T-cell (primary cell): ENCODE results near the gene CCDC33. TPM values are rescaled to one million over a fixed set of nuclear protein-coding genes. Genes with fewer than 3 reads are reported as not detected.

ENCODE experiments used
- ATAC-seq, 4 experiments: fragments of 200-7000 bp in 3 of 4; fragments of 150-1000 bp in 1 of 4; cut with Tn5 transposase; replicated peaks in 1 of 4; 1 replicate in 3 of 4; 2 replicates in 1 of 4; pipeline ENCODE4 v1.10.0; 2021; ENCODE audit warnings: moderate library complexity in 3 of 4, mild to moderate bottlenecking in 2 of 4, moderate number of reproducible peaks in 1 of 4
- CTCF ChIA-PET, 2 donors: fragments of 300-600 bp; sonication (Branson Sonifier 250); formaldehyde crosslinking; loops; one replicate each; lab custom pipeline; 2022; ENCODE audit warnings: antibody characterized with exemption in 2 of 2; lab: Charles Lee
- POLR2A ChIA-PET, 2 donors: fragments of 300-600 bp; sonication (Branson Sonifier 250); formaldehyde crosslinking; loops; one replicate each; lab custom pipeline; 2022; ENCODE audit warnings: antibody characterized with exemption in 2 of 2; lab: Charles Lee
- DNase-seq, 35 experiments: peaks; one replicate each; pipeline versions ENCODE4 v3.0.0 to v3.0.0-alpha.2; 2013 to 2023
- H3K27ac ChIP-seq: one replicate; pipeline ENCODE4 v1.5.1; 2013; ENCODE audit warnings: low read length
- H3K27me3 ChIP-seq, 2 experiments: replicated peaks in 1 of 2; 1 replicate in 1 of 2; 2 replicates in 1 of 2; pipeline versions ENCODE4 v1.6.1 to v1.7.0; 2013; ENCODE audit warnings: low read length in 1 of 2, mixed read lengths in 1 of 2; ENCODE audit not compliant: control insufficient read depth in 2 of 2, insufficient read depth in 2 of 2; ENCODE audit errors: extremely low read depth in 1 of 2
- H3K36me3 ChIP-seq, 2 donors: 1 replicate in 1 of 2; 2 replicates in 1 of 2; pipeline versions ENCODE4 v1.6.1 to v1.7.0; 2013; ENCODE audit warnings: low read length in 1 of 2; ENCODE audit not compliant: control insufficient read depth in 2 of 2, insufficient read depth in 1 of 2; ENCODE audit errors: extremely low read depth in 1 of 2
- H3K4me1 ChIP-seq, 2 experiments: 1 replicate in 1 of 2; 2 replicates in 1 of 2; pipeline versions ENCODE4 v1.6.1 to v1.7.0; 2013; ENCODE audit warnings: low read length in 2 of 2, mixed read lengths in 1 of 2; ENCODE audit not compliant: insufficient read depth in 2 of 2, control insufficient read depth in 1 of 2; ENCODE audit errors: extremely low read depth in 1 of 2
- H3K4me3 ChIP-seq, 2 donors: 1 replicate in 1 of 2; 2 replicates in 1 of 2; pipeline versions ENCODE4 v1.5.1 to v1.7.0; 2013; ENCODE audit warnings: mild to moderate bottlenecking in 2 of 2, low read length in 1 of 2, moderate library complexity in 1 of 2; ENCODE audit not compliant: control insufficient read depth in 1 of 2; ENCODE audit errors: extremely low read depth in 1 of 2
- H3K9me3 ChIP-seq: 2 replicates; pipeline ENCODE4 v1.7.0; 2013
- H3K27ac Mint-ChIP-seq, 2 donors: one replicate each; pipeline ENCODE4 v1.8.0; 2020 to 2021; ENCODE audit warnings: mild to moderate bottlenecking in 2 of 2, mixed read lengths in 2 of 2
- H3K27me3 Mint-ChIP-seq, 2 donors: one replicate each; pipeline ENCODE4 v1.8.0; 2021 to 2022; ENCODE audit warnings: mixed read lengths in 2 of 2
- H3K36me3 Mint-ChIP-seq: one replicate; pipeline ENCODE4 v1.8.0; 2021; ENCODE audit warnings: mixed read lengths
- H3K4me1 Mint-ChIP-seq, 3 donors: one replicate each; pipeline ENCODE4 v1.8.0; 2020 to 2022; ENCODE audit warnings: mixed read lengths in 3 of 3, mild to moderate bottlenecking in 1 of 3
- H3K4me3 Mint-ChIP-seq, 3 donors: one replicate each; pipeline ENCODE4 v1.8.0; 2020 to 2022; ENCODE audit warnings: mild to moderate bottlenecking in 3 of 3, mixed read lengths in 3 of 3, moderate library complexity in 3 of 3
- H3K9me3 Mint-ChIP-seq, 3 donors: one replicate each; pipeline ENCODE4 v1.8.0; 2020 to 2022; ENCODE audit warnings: mixed read lengths in 3 of 3
- WGBS: methylation state at CpG from one replicate; pipeline ENCODE4 v1.1.5; 2013; ENCODE audit warnings: missing lambda C conversion rate; ENCODE audit not compliant: insufficient coverage; 5-methylcytosine and 5-hydroxymethylcytosine counted together
- total RNA-seq, 35 experiments: library from RNA in 6 of 35; stranded (reverse) in 6 of 35; fragments of 120-200 nt in 1 of 35; gene quantifications; one replicate each; pipeline versions ENCODE4 v1.2.1 to v1.2.4 and lab custom pipeline; 2013 to 2026

The CCDC33 gene
- total RNA-seq, 5 donors from 2014 or later (not counting 1 experiment from before 2014, with no cell fraction given) = not detected

DNA sequence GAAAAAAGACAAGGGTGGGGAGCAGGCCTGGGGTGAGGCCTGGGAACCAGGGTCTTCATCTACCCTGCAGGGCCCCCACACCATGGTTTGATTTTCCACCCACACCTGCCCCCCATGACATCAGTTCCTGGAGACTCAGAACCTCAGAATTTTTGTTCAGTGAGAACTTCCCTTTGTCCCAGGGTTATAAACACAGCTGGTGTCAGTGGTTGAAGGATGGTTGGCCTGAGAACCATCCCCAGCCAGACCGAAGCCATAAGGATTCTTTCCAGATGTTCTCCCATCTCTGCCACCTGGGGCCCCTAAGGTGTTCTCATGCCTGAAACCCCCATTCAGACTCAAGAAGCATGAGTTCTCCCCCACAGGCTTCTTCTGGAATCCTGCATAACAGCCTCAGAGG is 16.6 kb downstream of the CCDC33 start:
- CTCF ChIA-PET = no interaction called here
- Mint-ChIP-seq H3K27me3 (peaks cover 8 to 13% of the 10 kb centered on the region in 2 donors), H3K36me3 (no peaks in the 10 kb centered on the region), H3K27ac (no peak overlapping the region), H3K4me1 (no peaks in the 10 kb centered on the region), H3K4me3 (no peak overlapping the region), H3K9me3 (no peaks in the 10 kb centered on the region)
- Histone ChIP-seq H3K27ac (no peak overlapping the region), H3K4me1 (no peaks in the 10 kb centered on the region), H3K27me3 (peaks cover 0 to 41% of the 10 kb centered on the region in 2 experiments), H3K4me3 (no peak overlapping the region), H3K9me3 (no peaks in the 10 kb centered on the region), H3K36me3 (no peaks in the 10 kb centered on the region)
- POLR2A ChIA-PET = no interaction called here
- WGBS = no CpG with 5 or more reads among the region's 1 CpG
- ATAC-seq (no peak), DNase-seq (no peak)

- peaks cover 13 to 14% of the 10 kb centered on the region in 2 donors for H3K27me3 Mint-ChIP-seq
- no peaks in the 10 kb centered on the region for H3K9me3 Mint-ChIP-seq
- no peaks in the 10 kb centered on the region for H3K9me3 ChIP-seq
- no peak overlapping the region for H3K27ac Mint-ChIP-seq
- H3K4me3 Mint-ChIP-seq = no peak overlapping the region
- H3K4me1 Mint-ChIP-seq = no peaks in the 10 kb centered on the region
- POLR2A ChIA-PET = no interaction called here
- ATAC-seq = no peak
- H3K4me1 ChIP-seq = no peaks in the 10 kb centered on the region
- H3K27me3 ChIP-seq = peaks cover 0 to 47% of the 10 kb centered on the region in 2 experiments
- no peak for DNase-seq
- H3K4me3 ChIP-seq = no peak overlapping the region
- CTCF ChIA-PET = no interaction called here
- no peak overlapping the region for H3K27ac ChIP-seq
- H3K36me3 ChIP-seq = no peaks in the 10 kb centered on the region
- WGBS = 30% methylated on average over 4 of the region's 7 CpGs
- H3K36me3 Mint-ChIP-seq = no peaks in the 10 kb centered on the region
These were observed 17.2 kb downstream of the CCDC33 start for GRCh38 chr15:74253211-74253921.

DNA sequence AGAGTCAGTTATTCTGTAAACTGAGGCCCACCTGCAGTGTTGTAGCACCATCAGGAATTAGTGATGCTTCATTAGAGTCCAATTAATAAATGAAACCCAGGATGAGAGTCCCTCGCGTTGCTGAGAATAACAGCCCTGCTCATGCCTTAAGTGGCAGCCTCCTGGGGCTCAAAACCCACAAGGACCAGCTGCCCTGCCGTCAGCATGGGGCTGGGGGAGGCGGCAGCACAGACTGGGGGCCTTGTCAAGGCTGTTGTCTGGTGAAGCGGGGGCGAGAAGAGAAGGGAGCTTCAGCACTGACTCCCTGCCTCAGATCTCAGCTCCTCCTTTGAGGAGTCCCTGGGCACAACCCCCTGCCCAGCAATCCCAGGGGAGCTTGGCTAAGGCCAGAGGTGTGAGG is 21.0 kb downstream of the CCDC33 start:
- H3K27me3 Mint-ChIP-seq = peaks cover 9 to 41% of the 10 kb centered on the region in 2 donors
- no peak overlapping the region for H3K4me3 Mint-ChIP-seq
- H3K4me1 Mint-ChIP-seq = no peaks in the 10 kb centered on the region
- POLR2A ChIA-PET = no interaction called here
- ATAC-seq = no peak
- H3K4me1 ChIP-seq = no peaks in the 10 kb centered on the region
- WGBS = 80% methylated on average over 6 of the region's 6 CpGs
- H3K27ac Mint-ChIP-seq = no peak overlapping the region
- no peak for DNase-seq
- H3K36me3 ChIP-seq = no peaks in the 10 kb centered on the region
- no peaks in the 10 kb centered on the region for H3K9me3 ChIP-seq
- no peak overlapping the region for H3K4me3 ChIP-seq
- H3K9me3 Mint-ChIP-seq = no peaks in the 10 kb centered on the region
- no peaks in the 10 kb centered on the region for H3K36me3 Mint-ChIP-seq
- no peak overlapping the region for H3K27ac ChIP-seq
- CTCF ChIA-PET = no interaction called here
- H3K27me3 ChIP-seq = peaks cover 0 to 54% of the 10 kb centered on the region in 2 experiments

DNA sequence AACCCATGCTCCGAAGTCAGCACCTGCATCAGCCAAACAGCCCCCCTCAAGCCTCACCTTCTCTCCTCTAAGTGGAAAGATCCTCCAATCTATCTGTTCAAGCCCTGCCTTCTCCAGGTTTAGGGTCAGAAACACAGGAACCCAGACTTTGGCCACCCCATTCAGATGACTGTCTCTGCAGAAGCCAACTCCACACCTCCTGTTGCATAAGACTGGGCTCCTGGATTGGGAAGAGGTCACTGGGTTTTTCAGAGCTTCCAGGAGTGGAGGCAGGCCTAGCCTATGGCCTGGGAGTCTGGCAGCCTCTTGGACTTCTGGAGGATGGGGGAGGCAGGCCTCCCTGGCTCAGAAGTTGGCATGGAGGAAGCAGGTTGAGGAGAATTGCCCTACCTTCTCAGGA is 21.5 kb downstream of the CCDC33 start:
- Mint-ChIP-seq H3K4me3 (no peak overlapping the region), H3K9me3 (no peaks in the 10 kb centered on the region), H3K27me3 (peaks cover 9 to 42% of the 10 kb centered on the region in 2 donors), H3K36me3 (no peaks in the 10 kb centered on the region), H3K27ac (no peak overlapping the region), H3K4me1 (no peaks in the 10 kb centered on the region)
- no peaks in the 10 kb centered on the region for H3K4me1 ChIP-seq
- no peak overlapping the region for H3K4me3 ChIP-seq
- CTCF ChIA-PET = no interaction called here
- 43% methylated on average over 1 of the region's 1 CpG for WGBS
- peaks cover 0 to 54% of the 10 kb centered on the region in 2 experiments for H3K27me3 ChIP-seq
- no peaks in the 10 kb centered on the region for H3K9me3 ChIP-seq
- ATAC-seq = no peak
- POLR2A ChIA-PET = no interaction called here
- no peak for DNase-seq
- H3K27ac ChIP-seq = no peak overlapping the region
- H3K36me3 ChIP-seq = no peaks in the 10 kb centered on the region

GRCh38 chr15:74258456-74259291 is 22.5 kb downstream of the CCDC33 start:
- H3K27ac ChIP-seq = no peak overlapping the region
- H3K4me1 ChIP-seq = no peaks in the 10 kb centered on the region
- ATAC-seq (no peak), DNase-seq (no peak)
- H3K27me3 Mint-ChIP-seq = peaks cover 12 to 51% of the 10 kb centered on the region in 2 donors
- peaks cover 0 to 51% of the 10 kb centered on the region in 2 experiments for H3K27me3 ChIP-seq
- H3K4me1 Mint-ChIP-seq = no peaks in the 10 kb centered on the region
- no peak overlapping the region for H3K4me3 Mint-ChIP-seq
- CTCF ChIA-PET = no interaction called here
- no peak overlapping the region for H3K27ac Mint-ChIP-seq
- no peaks in the 10 kb centered on the region for H3K9me3 ChIP-seq
- WGBS = 47% methylated on average over 2 of the region's 7 CpGs
- no peaks in the 10 kb centered on the region for H3K36me3 ChIP-seq
- no peak overlapping the region for H3K4me3 ChIP-seq
- no peaks in the 10 kb centered on the region for H3K36me3 Mint-ChIP-seq
- POLR2A ChIA-PET = no interaction called here
- no peaks in the 10 kb centered on the region for H3K9me3 Mint-ChIP-seq

DNA sequence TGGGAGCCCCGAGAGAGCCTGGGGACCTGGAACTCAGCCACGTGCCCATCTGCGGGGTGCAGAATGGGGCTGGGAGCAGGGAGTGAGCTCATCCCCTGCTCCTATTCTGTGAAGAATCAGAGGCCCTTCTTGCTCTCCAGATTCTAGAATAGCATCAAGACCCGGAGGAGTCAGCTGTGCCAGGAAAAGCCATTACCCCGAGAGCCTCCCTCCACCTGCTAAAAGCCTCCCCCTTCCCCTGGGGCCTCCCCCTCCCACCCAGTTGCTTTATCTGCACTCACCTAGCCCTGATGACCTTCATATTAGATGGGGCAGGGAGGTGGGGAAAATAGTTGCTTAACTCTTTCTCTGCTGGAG is 23.1 kb downstream of the CCDC33 start:
- Mint-ChIP-seq H3K27me3 (peaks cover 14 to 54% of the 10 kb centered on the region in 2 donors), H3K9me3 (no peaks in the 10 kb centered on the region), H3K36me3 (no peaks in the 10 kb centered on the region), H3K4me3 (no peak overlapping the region), H3K4me1 (no peaks in the 10 kb centered on the region), H3K27ac (no peak overlapping the region)
- Histone ChIP-seq H3K4me1 (no peaks in the 10 kb centered on the region), H3K36me3 (no peaks in the 10 kb centered on the region), H3K27me3 (peaks cover 0 to 56% of the 10 kb centered on the region in 2 experiments), H3K9me3 (no peaks in the 10 kb centered on the region), H3K4me3 (no peak overlapping the region), H3K27ac (no peak overlapping the region)
- WGBS = 69% methylated on average over 3 of the region's 5 CpGs
- POLR2A ChIA-PET = no interaction called here
- CTCF ChIA-PET = no interaction called here
- ATAC-seq = no peak
- no peak for DNase-seq
